Astrocyte of the hippocampus (primary cell): Measurements from ENCODE around the gene RADIL.
A peak's percentile ranks its signal among the peaks of the same experiment; 100 is the strongest.
"Not testable (repeated sequence)": the region's sequence is repeated elsewhere in the genome, so short reads cannot be mapped to it uniquely, and the experiment has no call there.

Source experiments
- DNase-seq: peaks from one replicate; pipeline ENCODE4 v3.0.0; 2011; ENCODE audit warnings: low read depth, low spot score

Gene RADIL

GRCh38 chr7:4808565-4808964, 75.0 kb downstream of the RADIL start:
- DNase-seq: no peak

- no peak for DNase-seq
Observed at GRCh38 chr7:4808026-4808425, 75.5 kb downstream of the RADIL start.

GRCh38 chr7:4807598-4808016, 75.9 kb downstream of the RADIL start:
- DNase-seq: no peak

- no peak for DNase-seq
Observed at GRCh38 chr7:4806983-4807597, 76.4 kb downstream of the RADIL start.

- no peak for DNase-seq
Observed at GRCh38 chr7:4805984-4806300, 77.6 kb downstream of the RADIL start.

- no peak for DNase-seq
Observed at GRCh38 chr7:4805110-4805983, 78.2 kb downstream of the RADIL start.

DNA sequence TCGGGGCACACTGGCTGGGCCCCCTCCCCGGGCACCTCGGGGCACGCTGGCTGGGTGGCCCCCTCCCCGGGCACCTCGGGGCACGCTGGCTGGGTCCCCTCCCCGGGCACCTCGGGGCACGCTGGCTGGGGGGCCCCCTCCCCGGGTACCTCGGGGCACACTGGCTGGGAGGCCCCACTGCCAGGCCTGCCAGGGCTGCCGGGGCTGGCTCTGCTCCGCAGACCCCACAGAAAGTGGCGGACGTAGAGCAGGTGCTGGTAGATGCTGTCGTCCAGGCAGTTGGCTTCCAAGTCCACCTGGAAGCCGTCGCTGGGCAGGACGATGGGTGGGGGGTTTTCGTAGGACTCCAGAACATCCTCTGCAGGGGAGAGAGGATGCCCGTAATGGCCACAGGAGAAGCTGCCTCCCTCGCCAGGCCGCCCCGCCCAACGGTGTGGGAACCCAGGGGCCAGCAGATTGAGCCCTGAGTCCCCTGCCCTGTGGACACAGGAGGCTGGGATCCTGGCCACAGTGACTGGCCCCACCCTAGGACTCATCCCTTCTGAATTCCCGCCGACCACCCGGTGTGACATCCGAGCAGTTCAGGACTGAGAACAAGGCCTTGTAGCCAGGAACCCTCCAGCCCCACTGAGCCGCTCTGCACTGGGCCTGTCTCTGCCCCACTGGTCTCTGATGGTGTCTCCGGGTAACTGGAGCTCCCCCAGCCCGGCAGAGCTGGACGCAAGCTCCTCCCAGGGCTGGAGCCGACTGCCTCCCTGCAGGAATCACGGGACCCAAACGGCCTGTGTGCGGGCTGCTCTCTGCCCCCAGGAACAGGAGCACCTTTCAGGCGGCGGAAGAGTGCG, 79.9 kb downstream of the RADIL start:
- no peak for DNase-seq

- DNase-seq: not testable (repeated sequence)
Observed at GRCh38 chr7:4802577-4802976, 80.9 kb downstream of the RADIL start.

DNA sequence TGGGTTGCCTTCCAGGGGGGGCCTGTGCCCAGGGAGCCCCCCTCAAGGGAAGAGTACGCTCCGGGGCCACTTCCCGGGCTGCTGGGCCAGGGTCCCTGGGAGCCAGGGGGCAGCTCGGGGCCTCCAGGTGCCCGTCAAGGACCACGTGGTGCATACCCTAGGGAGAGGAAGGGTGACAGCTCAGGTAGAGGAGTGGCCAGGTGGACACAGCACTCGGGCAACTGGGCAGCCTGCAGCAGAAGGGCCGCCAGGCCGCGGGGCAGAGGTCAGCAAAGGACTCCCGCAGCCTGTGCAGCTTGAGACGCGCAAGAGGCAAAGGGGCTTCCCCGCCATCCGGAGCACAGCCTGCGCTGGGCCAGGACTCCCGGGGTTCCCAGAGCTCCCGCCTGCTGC, 81.7 kb downstream of the RADIL start:
- no peak for DNase-seq

DNA sequence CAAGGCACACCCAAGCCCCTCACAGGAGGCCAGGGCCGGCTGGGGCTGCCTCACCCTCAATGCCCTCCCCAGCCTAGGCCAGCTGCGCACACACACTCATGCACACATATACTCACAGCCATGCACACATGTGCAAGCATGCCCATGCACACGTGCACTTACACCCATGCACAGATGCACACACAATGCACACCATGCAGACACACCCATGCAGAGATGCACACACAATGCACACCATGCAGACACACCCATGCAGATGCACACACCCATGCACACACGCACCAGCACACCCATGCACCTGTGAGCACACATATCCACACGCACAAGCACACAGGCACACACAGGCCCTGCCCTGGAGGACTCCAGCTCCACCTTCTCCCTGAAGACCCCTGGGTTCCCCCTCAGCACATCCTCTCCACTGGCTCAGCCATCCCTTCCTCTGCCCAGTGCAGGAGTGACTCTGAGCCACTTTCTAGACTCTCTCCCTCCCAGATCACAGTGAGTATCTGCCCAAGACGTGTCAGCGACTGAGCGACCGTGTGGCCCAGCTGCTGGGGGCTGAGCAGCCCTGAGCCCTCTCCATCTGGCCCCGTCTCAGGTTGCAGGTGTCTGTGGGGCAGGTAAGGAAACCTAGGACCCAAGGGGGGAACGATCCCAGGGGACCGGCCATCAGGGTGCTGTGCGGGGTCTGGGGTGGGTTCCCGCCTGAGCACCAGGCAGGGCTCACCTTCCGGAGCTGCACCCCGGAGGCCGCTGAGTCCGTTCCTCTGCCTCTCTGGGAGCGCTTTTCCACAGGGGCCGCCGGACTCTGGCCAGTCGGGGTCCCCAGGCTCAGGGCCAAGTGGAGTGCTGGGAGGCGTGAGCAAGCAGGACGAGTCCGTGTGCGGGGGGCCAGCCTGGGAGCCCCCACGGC, 82.3 kb downstream of the RADIL start:
- no peak for DNase-seq

DNA sequence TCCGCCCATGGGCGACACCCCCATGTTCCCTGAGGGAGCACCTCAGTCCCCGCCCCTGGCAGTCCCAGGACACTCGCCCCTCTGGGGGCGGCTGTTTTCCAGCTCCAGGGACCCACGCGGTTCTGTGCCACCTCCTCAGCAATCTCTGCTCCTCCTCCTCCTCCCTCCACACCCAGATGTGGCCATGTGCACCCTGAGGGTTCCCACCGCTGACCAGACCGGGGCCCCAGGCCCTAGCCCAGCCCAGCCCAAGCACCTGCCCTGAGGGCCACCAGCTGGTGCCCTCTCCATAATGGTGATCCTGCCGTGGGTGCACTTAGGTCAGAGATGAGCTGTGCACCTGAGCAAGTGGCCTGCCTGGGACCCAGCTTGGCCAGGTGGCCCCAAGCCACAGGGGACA, 83.0 kb downstream of the RADIL start:
- no peak for DNase-seq

- DNase-seq: no peak
Observed at GRCh38 chr7:4799508-4800268, 83.8 kb downstream of the RADIL start.

DNA sequence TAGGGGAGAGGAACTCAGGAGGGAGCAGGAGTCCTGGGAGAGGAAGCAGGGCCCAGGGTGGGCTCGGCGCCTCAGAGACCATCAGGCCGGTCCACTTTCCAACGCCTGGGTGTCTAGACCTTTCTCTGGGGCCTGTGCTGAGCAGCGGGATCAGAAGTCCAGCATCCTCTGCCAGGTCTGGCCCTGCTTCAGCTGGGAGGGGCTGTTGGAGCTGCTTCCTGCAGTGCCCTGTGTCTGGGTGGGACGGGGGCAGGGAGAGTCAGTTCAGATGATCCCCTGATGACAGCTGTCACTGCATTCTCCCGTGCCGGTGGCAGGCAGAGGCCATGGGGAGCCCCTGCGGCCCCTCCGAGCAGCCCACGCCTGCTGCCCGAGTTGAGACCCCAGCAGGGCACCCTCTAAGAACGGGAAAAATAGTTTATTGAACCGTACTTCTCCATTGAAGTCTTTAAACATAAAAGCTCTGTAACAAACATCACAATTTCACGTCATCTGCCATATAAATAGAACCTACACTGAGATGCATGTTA, 84.7 kb downstream of the RADIL start:
- DNase-seq: no peak

GRCh38 chr7:4797858-4798705, 85.4 kb downstream of the RADIL start:
- DNase-seq: peak; percentile 73

GRCh38 chr7:4796453-4796852, 87.1 kb downstream of the RADIL start:
- no peak for DNase-seq

- peak; percentile 95 for DNase-seq
Observed at GRCh38 chr7:4794591-4795350, 88.7 kb downstream of the RADIL start.

GRCh38 chr7:4794171-4794570, 89.3 kb downstream of the RADIL start:
- DNase-seq: peak; percentile 55

- DNase-seq: not testable (repeated sequence)
Observed at GRCh38 chr7:4793385-4793993, 90.0 kb downstream of the RADIL start.
